MCF 10A (cell line): ENCODE measurements around the gene KLF11. TPM values are rescaled to one million over a fixed set of nuclear protein-coding genes. Genes with fewer than 3 reads are reported as not detected.

Source experiments
- BruUV-seq: library from RNA; stranded (reverse); fragments of 400-500 nt; replicated peaks from 2 replicates; lab custom pipeline; 2021; lab: Mats Ljungman, UMichigan
- CTCF ChIA-PET: fragments of 300-600 bp; sonication (Branson Sonifier 250); formaldehyde crosslinking; extraction: SDS; loops from one replicate; lab custom pipeline; 2021; ENCODE audit warnings: antibody characterized with exemption, inconsistent platforms; lab: Yijun Ruan, JAX
- POLR2A ChIA-PET: fragments of 300-600, 350-650 bp; sonication (Branson Sonifier 250); formaldehyde crosslinking; extraction: SDS; loops from one replicate; lab custom pipeline; 2020; ENCODE audit warnings: antibody characterized with exemption, inconsistent platforms; lab: Yijun Ruan, JAX
- DNase-seq: peaks from one replicate; pipeline ENCODE4 v3.0.0-alpha.2; 2018; ENCODE audit not compliant: unreplicated experiment
- H3K27ac Mint-ChIP-seq: one replicate; pipeline ENCODE4 v1.8.0; 2022; ENCODE audit warnings: mild to moderate bottlenecking, low read depth, mixed read lengths; ENCODE audit not compliant: unreplicated experiment
- H3K27me3 Mint-ChIP-seq: one replicate; pipeline ENCODE4 v1.8.0; 2022; ENCODE audit warnings: mixed read lengths; ENCODE audit not compliant: insufficient read depth, unreplicated experiment
- H3K36me3 Mint-ChIP-seq: one replicate; pipeline ENCODE4 v1.8.0; 2022; ENCODE audit warnings: mild to moderate bottlenecking, moderate library complexity, mixed read lengths; ENCODE audit not compliant: insufficient read depth, unreplicated experiment
- H3K4me1 Mint-ChIP-seq: one replicate; pipeline ENCODE4 v1.8.0; 2022; ENCODE audit warnings: mixed read lengths; ENCODE audit not compliant: insufficient read depth, unreplicated experiment
- H3K4me3 Mint-ChIP-seq: one replicate; pipeline ENCODE4 v1.8.0; 2022; ENCODE audit warnings: mild to moderate bottlenecking, moderate library complexity, mixed read lengths; ENCODE audit not compliant: unreplicated experiment
- H3K9me3 Mint-ChIP-seq: one replicate; pipeline ENCODE4 v1.8.0; 2022; ENCODE audit warnings: mixed read lengths; ENCODE audit not compliant: unreplicated experiment
- CTCF ChIP-seq: fragments of 200-600 bp; IDR thresholded peaks from one replicate; pipeline ENCODE4 v1.8.0; 2022; ENCODE audit warnings: antibody characterized with exemption, mild to moderate bottlenecking; ENCODE audit not compliant: unreplicated experiment
- intact Hi-C: fragments of 100-400 bp; cut with micrococcal nuclease; formaldehyde crosslinking; loops from 2 replicates; pipeline ENCODE4 v1.14.1; 2022
- total RNA-seq: library from RNA; stranded (reverse); gene quantifications from 2 replicates; pipeline ENCODE4 v1.2.3, GENCODE V29; 2022

KLF11 gene
- total RNA-seq, 1 experiment from 2014 or later = 7.1 TPM

- Mint-ChIP-seq H3K4me3 (no peak overlapping the region), H3K9me3 (no peaks in the 10 kb centered on the region), H3K4me1 (no peaks in the 10 kb centered on the region), H3K36me3 (no peaks in the 10 kb centered on the region), H3K27me3 (no peaks in the 10 kb centered on the region), H3K27ac (no peak overlapping the region)
- CTCF ChIA-PET = interaction anchor here (0.5 to 4.2 kb wide), 6 partner anchors 13 to 62 kb away, joined by 3 to 18 read pairs (median 3); no protein-coding TSS in a partner anchor
- no peak for DNase-seq
- no peak for TF ChIP-seq CTCF
- no TSS peak for BruUV-seq
- intact Hi-C loops = no loop called here
- POLR2A ChIA-PET = interaction anchor here (0.5 to 1.0 kb wide), 2 partner anchors 15 to 632 kb away, joined by 3 read pairs; no protein-coding TSS in a partner anchor
Measured at GRCh38 chr2:10034333-10035052, 8.9 kb upstream of the KLF11 start.

GRCh38 chr2:10035053-10035422 lies 8.3 kb upstream of the KLF11 start:
- no peak for TF ChIP-seq CTCF
- no peaks in the 10 kb centered on the region for H3K27me3 Mint-ChIP-seq
- no peaks in the 10 kb centered on the region for H3K4me1 Mint-ChIP-seq

GRCh38 chr2:10035633-10036032 lies 7.7 kb upstream of the KLF11 start:
- no peak for TF ChIP-seq CTCF

More at GRCh38 chr2:10035053-10035422, 8.3 kb upstream of the KLF11 start:
- BruUV-seq = no TSS peak
- Mint-ChIP-seq H3K27ac (no peak overlapping the region), H3K4me3 (no peak overlapping the region), H3K36me3 (no peaks in the 10 kb centered on the region), H3K9me3 (no peaks in the 10 kb centered on the region)
- ChIA-PET POLR2A (interaction anchor here (0.5 to 1.0 kb wide), 3 partner anchors 16 to 631 kb away, joined by 3 read pairs; no protein-coding TSS in a partner anchor), CTCF (interaction anchor here (0.6 to 4.2 kb wide), 5 partner anchors 12 to 62 kb away, joined by 3 to 18 read pairs (median 4); no protein-coding TSS in a partner anchor)
- DNase-seq = no peak
- intact Hi-C loops = no loop called here

More at GRCh38 chr2:10035633-10036032, 7.7 kb upstream of the KLF11 start:
- Mint-ChIP-seq H3K9me3 (no peaks in the 10 kb centered on the region), H3K27me3 (no peaks in the 10 kb centered on the region), H3K4me3 (no peak overlapping the region), H3K27ac (peak overlapping the region; percentile 5), H3K36me3 (no peaks in the 10 kb centered on the region), H3K4me1 (no peaks in the 10 kb centered on the region)
- ChIA-PET CTCF (interaction anchor here (0.6 to 4.2 kb wide), 9 partner anchors 12 to 701 kb away, joined by 3 to 18 read pairs (median 4); no protein-coding TSS in a partner anchor), POLR2A (interaction anchor here (0.8 kb wide), 1 partner anchor 21 kb away, joined by 3 read pairs; no protein-coding TSS in a partner anchor)
- no TSS peak for BruUV-seq
- DNase-seq = no peak
- intact Hi-C loops = no loop called here
